ENCODE measurements around the gene TMEM130.
A peak's percentile ranks its signal among the peaks of the same experiment; 100 is the strongest.

- TF ChIP-seq CTCF (IDR thresholded peaks at IDR 0.05; ENCODE audit: poor library complexity, severe bottlenecking) (no peak), POLR2AphosphoS5 (IDR thresholded peaks at IDR 0.05) (peak; percentile 61)
Measured at GRCh38 chr7:98870121-98870651, 372 bp upstream of the TMEM130 start.

Measured in neural cell (in vitro differentiated cells).